ENCODE data around the gene RAPGEF6.
"Not testable (repeated sequence)": the region's sequence is repeated elsewhere in the genome, so short reads cannot be mapped to it uniquely, and the experiment has no call there.

RAPGEF6 gene

GRCh38 chr5:131487371-131487770, 147.7 kb downstream of the RAPGEF6 start:
- not testable (repeated sequence) for FAIRE-seq

DNA sequence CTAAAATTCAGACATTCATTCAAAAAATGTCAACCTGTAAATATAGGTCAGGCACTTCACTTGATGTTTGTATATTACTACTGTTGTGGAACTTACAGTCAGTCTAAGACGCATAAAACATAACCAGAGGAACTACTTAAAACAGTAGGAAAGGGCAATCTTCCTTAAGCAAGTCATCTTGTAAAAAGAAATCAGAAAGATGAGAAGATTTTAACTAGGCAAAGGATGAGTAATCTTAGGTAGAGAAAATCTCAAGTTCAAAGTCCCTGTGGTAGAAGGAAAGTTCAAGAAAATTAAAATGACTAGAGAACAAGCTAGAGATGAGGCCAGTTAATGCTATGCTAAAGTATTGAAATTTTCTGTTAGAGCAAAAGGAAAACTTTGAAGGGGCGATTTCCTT, 152.4 kb downstream of the RAPGEF6 start:
- no peak for FAIRE-seq

GRCh38 chr5:131481569-131481968, 153.5 kb downstream of the RAPGEF6 start:
- no peak for FAIRE-seq

DNA sequence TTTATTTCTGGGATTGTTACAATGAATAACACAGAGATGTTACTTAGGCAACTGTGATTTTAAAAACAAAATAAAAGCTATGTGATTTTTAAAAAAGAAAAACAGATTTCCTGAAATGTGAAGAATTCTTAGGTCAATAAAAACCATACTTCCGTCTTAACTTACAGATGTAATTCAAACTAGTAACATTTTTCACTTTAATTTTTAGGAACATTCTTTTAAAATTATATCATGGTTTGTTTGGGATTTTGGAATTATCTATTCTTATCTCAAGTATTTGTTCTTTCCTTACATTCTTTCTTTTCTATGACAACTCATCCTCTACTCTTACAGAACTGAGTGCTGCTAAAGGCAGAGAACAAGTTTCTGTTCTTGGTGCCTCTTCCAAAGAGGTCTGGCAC, 159.5 kb downstream of the RAPGEF6 start:
- no peak for FAIRE-seq

DNA sequence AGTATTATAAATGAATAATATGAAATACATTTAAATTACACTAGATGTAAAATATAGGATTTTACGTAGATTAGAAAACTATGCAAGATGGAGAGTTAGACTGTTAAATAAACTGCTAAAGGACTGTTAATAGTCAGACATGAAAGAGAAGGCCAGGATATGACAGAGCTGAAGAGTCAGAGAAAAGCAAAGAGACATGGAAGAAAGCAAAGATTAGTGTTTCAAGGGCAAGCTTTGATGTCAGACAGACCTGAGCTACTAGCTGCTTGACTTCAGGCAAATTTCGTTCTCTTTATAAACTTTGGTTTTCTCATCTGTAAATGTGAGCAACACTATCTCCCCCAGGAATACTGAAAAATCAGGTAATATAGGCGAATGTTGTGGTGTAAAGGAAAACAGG, 161.3 kb downstream of the RAPGEF6 start:
- no peak for FAIRE-seq

DNA sequence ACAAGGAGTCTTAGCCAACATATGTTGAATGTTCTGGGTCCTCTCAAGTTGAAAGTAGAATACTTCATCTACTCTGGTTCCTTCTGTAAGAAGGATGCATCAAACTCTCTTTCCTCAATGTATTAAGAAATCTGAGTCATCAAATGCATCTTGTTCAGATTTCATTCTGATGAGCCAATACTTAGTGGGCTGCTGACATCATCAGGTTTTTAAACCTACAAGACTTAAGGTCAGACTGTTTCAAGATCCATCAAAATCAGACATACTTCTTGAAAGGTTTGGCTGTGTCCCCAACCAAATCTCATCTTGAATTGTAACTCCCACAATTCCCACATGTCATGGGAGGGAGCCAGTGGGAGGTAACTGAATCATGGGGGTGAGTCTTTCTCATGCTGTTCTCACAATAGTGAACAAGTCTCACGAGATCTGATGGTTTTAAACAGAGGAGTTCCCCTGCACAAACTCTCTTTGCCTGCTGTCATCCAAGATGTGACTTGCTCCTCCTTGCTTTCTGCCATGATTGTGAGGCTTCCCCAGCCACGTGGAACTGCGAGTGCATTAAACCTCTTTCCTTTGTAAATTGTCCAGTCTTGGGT, 168.8 kb downstream of the RAPGEF6 start:
- FAIRE-seq, result no peak

GRCh38 chr5:131463656-131464055, 171.4 kb downstream of the RAPGEF6 start:
- no peak for FAIRE-seq

DNA sequence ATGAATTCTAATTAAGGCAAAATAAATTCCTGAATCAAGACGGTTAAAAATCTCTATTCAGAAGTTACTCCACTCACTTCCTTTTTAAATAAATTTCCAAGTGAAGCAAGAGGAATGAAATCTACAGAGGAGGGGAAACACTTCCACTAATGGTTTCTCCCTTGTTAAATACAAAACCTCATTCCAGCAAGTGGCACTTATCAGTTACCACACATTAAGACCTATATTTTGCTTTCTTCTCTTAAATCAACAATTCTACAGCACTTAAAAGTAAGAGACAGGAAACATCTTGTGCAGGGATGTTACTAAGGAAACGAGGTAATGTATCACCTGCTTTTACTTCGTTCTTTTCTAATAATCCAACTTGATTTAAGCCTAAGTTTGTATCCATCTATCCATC, 172.6 kb downstream of the RAPGEF6 start:
- no peak for FAIRE-seq

GRCh38 chr5:131461742-131462141, 173.3 kb downstream of the RAPGEF6 start:
- FAIRE-seq, result peak; percentile 33

GRCh38 chr5:131460867-131461572, 174.0 kb downstream of the RAPGEF6 start:
- no peak for FAIRE-seq

GRCh38 chr5:131460133-131460532, 174.9 kb downstream of the RAPGEF6 start:
- FAIRE-seq, result no peak

- no peak for FAIRE-seq
These were observed 175.8 kb downstream of the RAPGEF6 start for GRCh38 chr5:131459216-131459615.

DNA sequence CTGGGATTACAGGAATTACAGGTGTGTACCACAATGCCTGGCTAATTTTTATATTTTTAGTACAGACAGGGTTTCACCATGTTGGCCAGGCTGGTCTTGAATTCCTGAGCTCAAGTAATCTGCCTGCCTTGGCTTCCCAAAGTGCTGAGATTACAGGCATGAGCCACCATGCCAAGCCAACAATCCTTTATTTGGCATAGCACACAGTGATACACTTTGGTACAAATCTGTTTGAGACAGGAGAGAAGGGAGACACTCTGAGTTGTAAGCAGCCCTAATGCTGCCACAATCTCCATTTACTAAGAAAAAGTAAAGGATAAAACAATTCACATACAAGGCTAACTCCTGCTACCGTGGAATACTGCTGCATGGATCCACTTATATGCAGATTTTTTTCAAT, 177.8 kb downstream of the RAPGEF6 start:
- FAIRE-seq, result no peak

- FAIRE-seq, result no peak
These were observed 184.1 kb downstream of the RAPGEF6 start for GRCh38 chr5:131450941-131451340.

DNA sequence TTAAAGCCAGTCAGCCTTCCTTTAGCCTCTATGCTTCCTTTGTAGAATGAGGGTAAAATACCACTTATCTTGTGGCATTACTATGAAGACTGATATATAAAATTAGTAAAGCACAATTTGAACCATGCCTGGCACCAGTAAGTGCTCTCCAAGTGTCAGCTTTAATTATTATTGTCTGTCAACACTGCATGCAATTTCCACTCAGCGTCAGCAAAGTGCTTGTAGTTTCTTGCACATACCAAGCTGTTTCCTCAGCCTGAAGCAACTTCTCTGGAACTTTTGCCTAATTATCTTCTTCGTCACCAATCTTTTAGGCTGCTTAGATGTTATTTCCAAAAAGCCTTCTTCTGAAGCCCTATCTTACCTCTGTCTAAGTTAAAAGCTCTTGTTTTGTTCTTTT, 193.8 kb downstream of the RAPGEF6 start:
- no peak for FAIRE-seq

DNA sequence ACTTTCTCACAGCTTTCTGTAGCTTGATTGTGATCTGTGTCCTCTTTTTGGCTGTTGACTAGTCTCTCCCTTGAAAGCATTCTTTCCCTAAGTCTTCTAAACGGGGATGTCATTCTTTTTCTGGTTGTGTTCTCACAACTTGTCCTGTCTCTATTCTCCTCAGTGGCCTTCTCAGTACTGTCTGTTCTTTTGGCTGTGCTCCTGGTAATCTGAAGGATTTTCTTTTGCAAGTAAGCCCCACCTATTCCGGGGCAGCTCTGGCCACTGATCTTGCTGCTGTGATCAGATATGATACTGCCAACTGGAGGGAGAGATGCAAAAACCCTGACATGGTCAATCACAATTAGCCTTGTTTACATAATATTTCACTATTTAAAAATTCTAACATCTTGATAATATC, 198.9 kb downstream of the RAPGEF6 start:
- FAIRE-seq, result no peak

DNA sequence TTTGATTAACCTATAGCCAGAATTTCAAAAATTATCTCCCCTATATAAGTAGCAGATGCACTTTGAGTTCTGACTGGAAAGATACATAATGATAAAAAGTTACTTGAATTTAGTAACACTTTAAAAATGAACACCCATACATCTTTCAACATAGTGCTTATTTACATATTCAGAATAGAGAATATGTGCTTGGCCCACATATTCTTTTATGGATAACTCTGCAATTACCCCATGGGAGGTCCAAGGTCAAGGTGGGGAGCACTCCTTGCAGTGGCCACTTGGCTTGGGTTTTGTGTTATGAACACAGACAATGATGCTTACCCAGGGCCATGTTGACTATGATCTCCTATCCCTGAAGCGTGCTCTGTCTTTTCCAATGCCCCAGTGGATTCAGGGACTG, 201.9 kb downstream of the RAPGEF6 start:
- no peak for FAIRE-seq

GRCh38 chr5:131431794-131432193, 203.2 kb downstream of the RAPGEF6 start:
- no peak for FAIRE-seq

GRCh38 chr5:131430794-131431193, 204.2 kb downstream of the RAPGEF6 start:
- no peak for FAIRE-seq

DNA sequence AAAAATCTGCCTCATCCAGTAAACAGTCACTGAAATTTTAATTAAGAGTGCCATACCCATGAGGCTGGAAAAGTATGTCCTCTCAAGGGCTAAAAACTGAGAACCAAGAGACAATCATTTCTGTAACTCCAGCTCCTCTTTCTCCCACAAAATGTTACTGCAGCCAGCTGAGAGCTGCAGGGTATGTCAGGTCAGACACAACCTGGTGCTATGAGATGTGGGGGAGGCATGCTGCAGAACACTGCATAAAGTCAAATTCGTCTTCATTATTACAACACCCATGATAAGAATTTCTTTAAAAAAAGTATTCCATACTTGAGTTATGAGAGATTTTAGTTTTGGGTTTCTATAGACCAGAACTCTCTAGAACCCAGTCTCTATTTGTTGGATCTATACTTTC, 209.0 kb downstream of the RAPGEF6 start:
- no peak for FAIRE-seq

- no peak for FAIRE-seq
These were observed 212.0 kb downstream of the RAPGEF6 start for GRCh38 chr5:131423056-131423455.

GRCh38 chr5:131419877-131420276, 215.2 kb downstream of the RAPGEF6 start:
- no peak for FAIRE-seq

GRCh38 chr5:131418846-131419245, 216.2 kb downstream of the RAPGEF6 start:
- FAIRE-seq, result peak; percentile 76

GRCh38 chr5:131417240-131417869, 217.7 kb downstream of the RAPGEF6 start:
- FAIRE-seq, result no peak
